Stimulated activated CD8-positive, alpha-beta memory T cell treated with anti-CD3 and anti-CD28 coated beads, Interleukin-12 subunit alpha, Interleukin-12 subunit beta, amount 100 ng/mL, for 4 hours (primary cell): ENCODE measurements around the gene NR6A1.
A peak's percentile ranks its signal among the peaks of the same experiment; 100 is the strongest.

Experiments
- DNase-seq: peaks from one replicate; pipeline ENCODE4 v3.0.0-alpha.2; 2020; ENCODE audit warnings: low read depth

The NR6A1 gene

GRCh38 chr9:124688238-124688904 lies 82.7 kb downstream of the NR6A1 start:
- DNase-seq: no peak

- no peak for DNase-seq
Observed at GRCh38 chr9:124686918-124687317, 84.2 kb downstream of the NR6A1 start.

GRCh38 chr9:124685217-124685616 lies 85.9 kb downstream of the NR6A1 start:
- no peak for DNase-seq

- no peak for DNase-seq
Observed at GRCh38 chr9:124684169-124684568, 86.9 kb downstream of the NR6A1 start.

- DNase-seq: no peak
Observed at GRCh38 chr9:124683043-124683442, 88.1 kb downstream of the NR6A1 start.

GRCh38 chr9:124680714-124681390 lies 90.3 kb downstream of the NR6A1 start:
- no peak for DNase-seq

- DNase-seq: no peak
Observed at GRCh38 chr9:124680049-124680448, 91.1 kb downstream of the NR6A1 start.

- no peak for DNase-seq
Observed at GRCh38 chr9:124676159-124676551, 95.0 kb downstream of the NR6A1 start.

- DNase-seq: no peak
Observed at GRCh38 chr9:124675261-124676158, 95.6 kb downstream of the NR6A1 start.

- DNase-seq: no peak
Observed at GRCh38 chr9:124674651-124675050, 96.5 kb downstream of the NR6A1 start.

GRCh38 chr9:124673063-124673462 lies 98.0 kb downstream of the NR6A1 start:
- no peak for DNase-seq

- no peak for DNase-seq
Observed at GRCh38 chr9:124671861-124672260, 99.2 kb downstream of the NR6A1 start.

- DNase-seq: no peak
Observed at GRCh38 chr9:124666642-124667041, 104.5 kb downstream of the NR6A1 start.

GRCh38 chr9:124665391-124666058 lies 105.6 kb downstream of the NR6A1 start:
- DNase-seq: no peak

- no peak for DNase-seq
Observed at GRCh38 chr9:124664143-124664542, 107.0 kb downstream of the NR6A1 start.

- DNase-seq: no peak
Observed at GRCh38 chr9:124663046-124663961, 107.8 kb downstream of the NR6A1 start.

GRCh38 chr9:124662561-124662960 lies 108.5 kb downstream of the NR6A1 start:
- no peak for DNase-seq

- no peak for DNase-seq
Observed at GRCh38 chr9:124661271-124661670, 109.8 kb downstream of the NR6A1 start.

- no peak for DNase-seq
Observed at GRCh38 chr9:124660341-124660801, 110.7 kb downstream of the NR6A1 start.

- DNase-seq: peak; percentile 17
Observed at GRCh38 chr9:124659099-124659659, 111.9 kb downstream of the NR6A1 start.
